HepG2 (cell line): ENCODE results near the gene RARA. TPM values are rescaled to one million over a fixed set of nuclear protein-coding genes. Genes with fewer than 3 reads are reported as not detected.

Experiments
- AHR ChIP-seq: IDR thresholded peaks from 2 replicates; pipeline ENCODE4 v1.6.1; 2018; ENCODE audit warnings: missing genetic modification reagents, missing compliant biosample characterization
- CAMTA2 ChIP-seq: sonication (generic); formaldehyde crosslinking; IDR thresholded peaks from 2 replicates; pipeline ENCODE4 v1.4.0; 2020; ENCODE audit warnings: mild to moderate bottlenecking, missing genetic modification reagents, borderline replicate concordance
- GATAD1 ChIP-seq: IDR thresholded peaks from 2 replicates; pipeline ENCODE4 v1.6.1; 2016; ENCODE audit warnings: missing genetic modification reagents, missing compliant biosample characterization
- HNRNPUL1 ChIP-seq: fragments of 200-400 bp; formaldehyde crosslinking; IDR thresholded peaks from 2 replicates; pipeline ENCODE4 v1.6.1; 2017; ENCODE audit warnings: low read depth, mild to moderate bottlenecking, low read length, moderate library complexity
- IKZF1 ChIP-seq: fragments of 450-650 bp; IDR thresholded peaks from 2 replicates; pipeline ENCODE4 v1.7.1; 2016
- ISL2 ChIP-seq: sonication (generic); formaldehyde crosslinking; IDR thresholded peaks from 2 replicates; pipeline ENCODE4 v1.5.0; 2020; ENCODE audit warnings: missing genetic modification reagents
- KAT8 ChIP-seq: IDR thresholded peaks from 2 replicates; pipeline ENCODE4 v1.6.1; 2016; ENCODE audit warnings: missing genetic modification reagents, missing compliant biosample characterization
- NFE2L2 ChIP-seq: fragments of 150-350 bp; IDR thresholded peaks from 2 replicates; pipeline ENCODE4 v1.6.1; 2014; ENCODE audit warnings: low read length
- PAX8 ChIP-seq: sonication (generic); formaldehyde crosslinking; IDR thresholded peaks from 2 replicates; pipeline ENCODE4 v1.8.0; 2022; ENCODE audit warnings: mild to moderate bottlenecking, missing genetic modification reagents, borderline replicate concordance
- SALL1 ChIP-seq: sonication (generic); formaldehyde crosslinking; IDR thresholded peaks from 2 replicates; pipeline ENCODE4 v1.8.0; 2022; ENCODE audit warnings: mild to moderate bottlenecking, missing genetic modification reagents
- ZKSCAN5 ChIP-seq: sonication (generic); formaldehyde crosslinking; IDR thresholded peaks from 2 replicates; pipeline ENCODE4 v1.5.1; 2020; ENCODE audit warnings: mild to moderate bottlenecking, missing genetic modification reagents
- ZNF317 ChIP-seq: sonication (generic); formaldehyde crosslinking; IDR thresholded peaks from 2 replicates; pipeline ENCODE4 v1.5.0; 2020; ENCODE audit warnings: mild to moderate bottlenecking, missing genetic modification reagents
- ZNF350 ChIP-seq: sonication (generic); formaldehyde crosslinking; IDR thresholded peaks from 2 replicates; pipeline ENCODE4 v1.4.0; 2020; ENCODE audit warnings: mild to moderate bottlenecking, low read depth, missing genetic modification reagents, borderline replicate concordance
- ZNF572 ChIP-seq: sonication (generic); formaldehyde crosslinking; IDR thresholded peaks from 2 replicates; pipeline ENCODE4 v1.5.1; 2020; ENCODE audit warnings: mild to moderate bottlenecking, missing genetic modification reagents
- ZNF776 ChIP-seq: sonication (generic); formaldehyde crosslinking; IDR thresholded peaks from 2 replicates; pipeline ENCODE4 v1.4.0; 2020; ENCODE audit warnings: mild to moderate bottlenecking, missing genetic modification reagents
- ZNF816 ChIP-seq: sonication (generic); formaldehyde crosslinking; IDR thresholded peaks from 2 replicates; pipeline ENCODE4 v1.8.0; 2022; ENCODE audit warnings: missing genetic modification reagents, mild to moderate bottlenecking, borderline replicate concordance
- ZNF841 ChIP-seq: sonication (generic); formaldehyde crosslinking; IDR thresholded peaks from 2 replicates; pipeline ENCODE4 v1.8.1; 2023; ENCODE audit warnings: missing genetic modification reagents, borderline replicate concordance
- polyA plus RNA-seq, 8 experiments: library from polyadenylated mRNA; depleted of rRNA in 3 of 8; stranded (reverse) in 7 of 8; unstranded in 1 of 8; fragments of >200 nt; fragmentation: Illumina TruSeq in 4 of 8; extraction: Trizol in 4 of 8; gene quantifications; 2 replicates each; pipeline versions ENCODE4 v1.2.1 to v1.2.3, GENCODE V29; 2011 to 2016; ENCODE audit warnings: low read depth in 4 of 8, missing spikeins in 1 of 8, mixed read lengths in 1 of 8; ENCODE audit not compliant: insufficient read depth in 1 of 8
- total RNA-seq, 5 experiments: library from RNA; depleted of rRNA; stranded (reverse); fragments of >200 nt; fragmentation: Illumina TruSeq; extraction: Trizol; gene quantifications; 2 replicates each; pipeline ENCODE4 v1.2.3, GENCODE V29; 2016; ENCODE audit warnings: low read depth in 1 of 5
- TF ChIP-seq, protein P1 (sequence below), 2 experiments: sonication (generic) in 1 of 2; formaldehyde crosslinking in 1 of 2; IDR thresholded peaks; 2 replicates each; pipeline versions ENCODE4 v1.4.0 to v1.6.1; 2018 to 2020; ENCODE audit warnings: missing genetic modification reagents in 2 of 2, borderline replicate concordance in 1 of 2, low read depth in 1 of 2, mild to moderate bottlenecking in 1 of 2, missing biosample characterization in 1 of 2
- TF ChIP-seq, protein P2 (sequence below): sonication (generic); formaldehyde crosslinking; IDR thresholded peaks from 2 replicates; pipeline ENCODE4 v1.4.0; 2020; ENCODE audit warnings: missing genetic modification reagents
- TF ChIP-seq, protein P3 (sequence below): IDR thresholded peaks from 2 replicates; pipeline ENCODE4 v1.6.1; 2016; ENCODE audit warnings: mild to moderate bottlenecking
- TF ChIP-seq, protein P4 (sequence below): sonication (generic); formaldehyde crosslinking; IDR thresholded peaks from 2 replicates; pipeline ENCODE4 v1.4.0; 2020; ENCODE audit warnings: mild to moderate bottlenecking, missing genetic modification reagents

RARA gene
- total and polyA plus RNA-seq, 2 of the 13 experiments (the other 11 are each of a cell fraction or from before 2014, with no cell fraction given) = 6.4 to 8.6 TPM

DNA sequence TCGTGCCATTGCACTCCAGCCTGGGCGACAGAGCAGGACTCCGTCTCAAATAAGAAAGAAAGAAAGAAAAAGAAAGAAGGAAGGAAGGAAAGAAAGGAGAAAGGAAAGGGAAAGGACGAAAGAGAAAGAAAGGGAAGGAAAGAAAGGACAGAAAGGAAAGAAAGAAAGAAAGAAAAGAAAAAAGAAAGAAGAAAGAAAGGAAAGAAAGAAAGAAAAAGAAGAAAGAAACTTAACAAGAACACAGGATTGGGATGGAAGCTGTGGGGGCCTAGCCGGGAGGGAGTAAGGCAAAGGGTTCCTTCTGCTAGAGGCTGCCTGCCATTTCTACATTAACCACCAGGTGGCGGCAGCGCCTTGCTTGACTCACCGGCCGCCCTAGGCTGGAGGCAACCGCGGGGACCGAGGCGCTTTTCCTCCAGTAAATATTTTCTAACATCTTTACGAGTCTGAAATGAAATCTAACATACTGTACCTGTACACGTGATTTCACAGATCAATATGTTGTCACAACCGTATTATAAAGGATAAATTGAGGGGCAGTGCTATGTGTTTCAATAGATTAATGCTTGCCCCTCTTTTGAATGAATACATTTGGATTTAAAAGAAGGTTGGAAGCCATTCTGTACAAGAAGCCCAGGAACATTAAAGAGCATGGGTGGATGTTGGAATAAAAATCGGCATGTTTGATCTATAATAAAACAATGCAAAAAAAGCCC is 49.5 kb downstream of the RARA start (continued):
- TF ChIP-seq NFE2L2 = 0 out of 2 replicates have a peak, but pooled peaks have one; percentile 7
- TF ChIP-seq, protein P1, sequence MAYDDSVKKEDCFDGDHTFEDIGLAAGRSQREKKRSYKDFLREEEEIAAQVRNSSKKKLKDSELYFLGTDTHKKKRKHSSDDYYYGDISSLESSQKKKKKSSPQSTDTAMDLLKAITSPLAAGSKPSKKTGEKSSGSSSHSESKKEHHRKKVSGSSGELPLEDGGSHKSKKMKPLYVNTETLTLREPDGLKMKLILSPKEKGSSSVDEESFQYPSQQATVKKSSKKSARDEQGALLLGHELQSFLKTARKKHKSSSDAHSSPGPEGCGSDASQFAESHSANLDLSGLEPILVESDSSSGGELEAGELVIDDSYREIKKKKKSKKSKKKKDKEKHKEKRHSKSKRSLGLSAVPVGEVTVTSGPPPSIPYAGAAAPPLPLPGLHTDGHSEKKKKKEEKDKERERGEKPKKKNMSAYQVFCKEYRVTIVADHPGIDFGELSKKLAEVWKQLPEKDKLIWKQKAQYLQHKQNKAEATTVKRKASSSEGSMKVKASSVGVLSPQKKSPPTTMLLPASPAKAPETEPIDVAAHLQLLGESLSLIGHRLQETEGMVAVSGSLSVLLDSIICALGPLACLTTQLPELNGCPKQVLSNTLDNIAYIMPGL (CRISPR knock-in tag; IDR thresholded peaks at IDR 0.05; ENCODE audit: borderline replicate concordance in 1 of 2, low read depth in 1 of 2) = peak in 1 of 2 experiments; percentile 95; a peak in 2 of 4 replicates
- TF ChIP-seq, protein P2, sequence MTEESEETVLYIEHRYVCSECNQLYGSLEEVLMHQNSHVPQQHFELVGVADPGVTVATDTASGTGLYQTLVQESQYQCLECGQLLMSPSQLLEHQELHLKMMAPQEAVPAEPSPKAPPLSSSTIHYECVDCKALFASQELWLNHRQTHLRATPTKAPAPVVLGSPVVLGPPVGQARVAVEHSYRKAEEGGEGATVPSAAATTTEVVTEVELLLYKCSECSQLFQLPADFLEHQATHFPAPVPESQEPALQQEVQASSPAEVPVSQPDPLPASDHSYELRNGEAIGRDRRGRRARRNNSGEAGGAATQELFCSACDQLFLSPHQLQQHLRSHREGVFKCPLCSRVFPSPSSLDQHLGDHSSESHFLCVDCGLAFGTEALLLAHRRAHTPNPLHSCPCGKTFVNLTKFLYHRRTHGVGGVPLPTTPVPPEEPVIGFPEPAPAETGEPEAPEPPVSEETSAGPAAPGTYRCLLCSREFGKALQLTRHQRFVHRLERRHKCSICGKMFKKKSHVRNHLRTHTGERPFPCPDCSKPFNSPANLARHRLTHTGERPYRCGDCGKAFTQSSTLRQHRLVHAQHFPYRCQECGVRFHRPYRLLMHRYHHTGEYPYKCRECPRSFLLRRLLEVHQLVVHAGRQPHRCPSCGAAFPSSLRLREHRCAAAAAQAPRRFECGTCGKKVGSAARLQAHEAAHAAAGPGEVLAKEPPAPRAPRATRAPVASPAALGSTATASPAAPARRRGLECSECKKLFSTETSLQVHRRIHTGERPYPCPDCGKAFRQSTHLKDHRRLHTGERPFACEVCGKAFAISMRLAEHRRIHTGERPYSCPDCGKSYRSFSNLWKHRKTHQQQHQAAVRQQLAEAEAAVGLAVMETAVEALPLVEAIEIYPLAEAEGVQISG (CRISPR knock-in tag) = peak; percentile 86
- TF ChIP-seq ZNF776 (CRISPR knock-in tag) = no peak
- no peak for TF ChIP-seq ZNF816 (CRISPR knock-in tag)
- peak; percentile 64; the same call in 1 of the 2 replicates for TF ChIP-seq KAT8 (CRISPR knock-in tag)
- TF ChIP-seq, protein P3, sequence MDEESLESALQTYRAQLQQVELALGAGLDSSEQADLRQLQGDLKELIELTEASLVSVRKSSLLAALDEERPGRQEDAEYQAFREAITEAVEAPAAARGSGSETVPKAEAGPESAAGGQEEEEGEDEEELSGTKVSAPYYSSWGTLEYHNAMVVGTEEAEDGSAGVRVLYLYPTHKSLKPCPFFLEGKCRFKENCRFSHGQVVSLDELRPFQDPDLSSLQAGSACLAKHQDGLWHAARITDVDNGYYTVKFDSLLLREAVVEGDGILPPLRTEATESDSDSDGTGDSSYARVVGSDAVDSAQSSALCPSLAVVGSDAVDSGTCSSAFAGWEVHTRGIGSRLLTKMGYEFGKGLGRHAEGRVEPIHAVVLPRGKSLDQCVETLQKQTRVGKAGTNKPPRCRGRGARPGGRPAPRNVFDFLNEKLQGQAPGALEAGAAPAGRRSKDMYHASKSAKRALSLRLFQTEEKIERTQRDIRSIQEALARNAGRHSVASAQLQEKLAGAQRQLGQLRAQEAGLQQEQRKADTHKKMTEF (CRISPR knock-in tag) = 0 out of 2 replicates have a peak, but pooled peaks have one; percentile 23
- TF ChIP-seq HNRNPUL1 = no peak
- TF ChIP-seq ZNF841 (CRISPR knock-in tag) = no peak
- no peak for TF ChIP-seq ZKSCAN5 (CRISPR knock-in tag)
- TF ChIP-seq IKZF1 = peak; percentile 58; the same call in 1 of the 2 replicates
- no peak for TF ChIP-seq CAMTA2 (CRISPR knock-in tag)
- 0 out of 2 replicates have a peak, but pooled peaks have one; percentile 71 for TF ChIP-seq AHR (CRISPR knock-in tag)
- TF ChIP-seq ZNF350 (CRISPR knock-in tag) = peak; percentile 29; the same call in 1 of the 2 replicates
- TF ChIP-seq, protein P4, sequence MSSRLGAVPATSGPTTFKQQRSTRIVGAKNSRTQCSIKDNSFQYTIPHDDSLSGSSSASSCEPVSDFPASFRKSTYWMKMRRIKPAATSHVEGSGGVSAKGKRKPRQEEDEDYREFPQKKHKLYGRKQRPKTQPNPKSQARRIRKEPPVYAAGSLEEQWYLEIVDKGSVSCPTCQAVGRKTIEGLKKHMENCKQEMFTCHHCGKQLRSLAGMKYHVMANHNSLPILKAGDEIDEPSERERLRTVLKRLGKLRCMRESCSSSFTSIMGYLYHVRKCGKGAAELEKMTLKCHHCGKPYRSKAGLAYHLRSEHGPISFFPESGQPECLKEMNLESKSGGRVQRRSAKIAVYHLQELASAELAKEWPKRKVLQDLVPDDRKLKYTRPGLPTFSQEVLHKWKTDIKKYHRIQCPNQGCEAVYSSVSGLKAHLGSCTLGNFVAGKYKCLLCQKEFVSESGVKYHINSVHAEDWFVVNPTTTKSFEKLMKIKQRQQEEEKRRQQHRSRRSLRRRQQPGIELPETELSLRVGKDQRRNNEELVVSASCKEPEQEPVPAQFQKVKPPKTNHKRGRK (CRISPR knock-in tag) = peak; percentile 99
- no peak for TF ChIP-seq PAX8 (CRISPR knock-in tag)
- peak; percentile 57; the same call in 1 of the 2 replicates for TF ChIP-seq GATAD1 (CRISPR knock-in tag)
- TF ChIP-seq SALL1 (CRISPR knock-in tag) = peak; percentile 38; the same call in 1 of the 2 replicates
- TF ChIP-seq ZNF317 (CRISPR knock-in tag) = no peak
- 0 out of 2 replicates have a peak, but pooled peaks have one; percentile 58 for TF ChIP-seq ZNF572 (CRISPR knock-in tag)
- peak; percentile 31; the same call in 1 of the 2 replicates for TF ChIP-seq ISL2 (CRISPR knock-in tag)
